ENCODE measurements around the gene ARHGAP18.

Gene ARHGAP18

DNA sequence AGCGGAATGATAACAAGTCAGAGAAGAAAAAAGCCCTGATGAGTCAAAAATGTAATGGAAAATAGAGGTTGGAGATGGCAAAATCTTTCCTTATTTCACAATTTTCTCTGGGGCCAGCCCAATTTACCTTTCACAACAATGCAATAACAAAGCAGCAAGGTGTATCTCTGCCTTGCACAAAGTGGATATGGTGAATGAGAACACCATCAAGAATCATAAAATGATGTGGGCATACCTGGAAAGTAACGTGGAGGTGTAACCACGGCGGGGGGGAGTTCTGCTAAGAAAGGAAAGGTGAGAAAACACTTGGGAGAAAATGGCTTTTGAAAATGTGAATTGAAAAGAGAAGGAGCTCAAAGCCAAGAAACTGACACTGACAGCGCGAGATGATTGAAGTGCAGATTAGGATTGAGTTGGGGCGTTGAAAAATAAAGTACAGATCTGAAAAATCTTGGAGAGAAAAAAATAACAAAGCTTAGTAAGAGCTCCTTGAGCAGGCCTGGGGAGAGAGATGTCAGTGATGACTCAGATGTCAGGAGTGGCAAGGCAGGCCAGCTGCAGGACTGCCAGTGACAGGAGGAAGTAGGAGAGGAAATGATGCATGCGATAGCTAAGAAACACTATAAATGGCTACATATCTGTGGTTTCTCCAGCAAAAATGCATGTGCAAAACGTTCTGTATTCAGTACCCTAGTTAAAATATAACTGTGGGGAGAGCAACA lies 26.2 kb downstream of the ARHGAP18 start:
- DNase-seq (ENCODE audit: low spot score) = peak; percentile 80
- TF ChIP-seq, protein P1, sequence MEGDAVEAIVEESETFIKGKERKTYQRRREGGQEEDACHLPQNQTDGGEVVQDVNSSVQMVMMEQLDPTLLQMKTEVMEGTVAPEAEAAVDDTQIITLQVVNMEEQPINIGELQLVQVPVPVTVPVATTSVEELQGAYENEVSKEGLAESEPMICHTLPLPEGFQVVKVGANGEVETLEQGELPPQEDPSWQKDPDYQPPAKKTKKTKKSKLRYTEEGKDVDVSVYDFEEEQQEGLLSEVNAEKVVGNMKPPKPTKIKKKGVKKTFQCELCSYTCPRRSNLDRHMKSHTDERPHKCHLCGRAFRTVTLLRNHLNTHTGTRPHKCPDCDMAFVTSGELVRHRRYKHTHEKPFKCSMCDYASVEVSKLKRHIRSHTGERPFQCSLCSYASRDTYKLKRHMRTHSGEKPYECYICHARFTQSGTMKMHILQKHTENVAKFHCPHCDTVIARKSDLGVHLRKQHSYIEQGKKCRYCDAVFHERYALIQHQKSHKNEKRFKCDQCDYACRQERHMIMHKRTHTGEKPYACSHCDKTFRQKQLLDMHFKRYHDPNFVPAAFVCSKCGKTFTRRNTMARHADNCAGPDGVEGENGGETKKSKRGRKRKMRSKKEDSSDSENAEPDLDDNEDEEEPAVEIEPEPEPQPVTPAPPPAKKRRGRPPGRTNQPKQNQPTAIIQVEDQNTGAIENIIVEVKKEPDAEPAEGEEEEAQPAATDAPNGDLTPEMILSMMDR (IDR thresholded peaks at IDR 0.05; ENCODE audit: extremely low read depth, insufficient read depth, missing control alignments) = no peak
- in situ Hi-C loops (cut with MboI; ENCODE audit: low pct_unique_long_range_greater_than_20kb, low sequenced_read_pairs, unreplicated experiment) = no loop called here

DNA sequence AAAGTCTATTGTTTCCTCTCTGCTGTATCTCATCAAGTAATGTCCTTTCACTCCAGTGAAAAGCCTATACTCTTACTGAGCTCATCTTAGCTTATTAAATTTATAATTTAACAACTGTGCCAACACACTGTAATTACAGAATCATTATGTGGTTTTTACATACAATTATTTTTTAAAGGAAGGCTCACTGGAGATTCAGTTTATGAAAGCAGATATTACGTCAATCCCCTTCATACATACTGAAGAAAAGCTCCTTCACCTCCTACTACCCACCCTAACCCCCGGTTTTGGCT lies 28.1 kb downstream of the ARHGAP18 start:
- no peak for DNase-seq (ENCODE audit: low spot score)
- TF ChIP-seq, protein P1 (IDR thresholded peaks at IDR 0.05; ENCODE audit: extremely low read depth, insufficient read depth, missing control alignments) = no peak
- in situ Hi-C loops (cut with MboI; ENCODE audit: low pct_unique_long_range_greater_than_20kb, low sequenced_read_pairs, unreplicated experiment) = no loop called here

DNA sequence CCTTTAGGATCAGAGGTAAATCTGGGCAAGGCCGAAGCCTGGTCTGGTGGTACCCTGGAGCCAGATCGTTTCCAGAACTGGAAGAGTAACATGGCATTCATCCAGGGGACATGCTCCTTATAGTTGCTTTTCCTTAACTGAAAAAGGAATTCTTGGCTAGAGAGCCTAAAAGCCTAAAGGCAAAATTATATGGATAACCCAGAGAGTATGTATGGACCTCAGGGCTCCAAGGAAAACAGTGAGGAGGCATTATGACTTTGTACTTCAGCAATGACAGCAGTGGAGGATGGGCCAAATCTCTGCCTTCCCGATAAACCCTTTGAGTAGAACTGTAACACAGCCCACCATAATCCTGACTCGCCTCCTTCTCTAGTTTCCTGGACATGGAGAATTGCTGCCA lies 29.3 kb downstream of the ARHGAP18 start:
- DNase-seq (ENCODE audit: low spot score) = no peak
- in situ Hi-C loops (cut with MboI; ENCODE audit: low pct_unique_long_range_greater_than_20kb, low sequenced_read_pairs, unreplicated experiment) = no loop called here
- TF ChIP-seq, protein P1 (IDR thresholded peaks at IDR 0.05; ENCODE audit: extremely low read depth, insufficient read depth, missing control alignments) = no peak

DNA sequence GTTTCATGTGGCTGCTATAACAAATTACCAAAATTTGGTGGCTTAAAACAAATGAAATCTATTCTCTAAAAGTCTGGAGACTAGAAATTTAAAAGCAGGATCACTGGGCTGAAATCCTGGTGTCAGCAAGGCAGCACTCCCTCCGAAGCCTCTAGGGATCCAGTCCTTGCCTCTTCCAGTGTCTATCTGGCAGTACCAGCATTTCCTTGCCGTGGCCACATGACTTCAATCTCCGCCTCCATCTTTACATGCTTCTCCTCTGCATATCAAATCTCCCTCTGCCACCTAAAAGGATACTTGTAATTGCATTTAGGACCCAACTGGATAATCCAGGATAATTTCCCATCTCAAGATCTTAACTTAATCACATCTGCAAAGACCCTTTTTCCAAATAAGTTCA lies 30.2 kb downstream of the ARHGAP18 start:
- in situ Hi-C loops (cut with MboI; ENCODE audit: low pct_unique_long_range_greater_than_20kb, low sequenced_read_pairs, unreplicated experiment) = no loop called here
- DNase-seq (ENCODE audit: low spot score) = no peak
- TF ChIP-seq, protein P1 (IDR thresholded peaks at IDR 0.05; ENCODE audit: extremely low read depth, insufficient read depth, missing control alignments) = no peak

DNA sequence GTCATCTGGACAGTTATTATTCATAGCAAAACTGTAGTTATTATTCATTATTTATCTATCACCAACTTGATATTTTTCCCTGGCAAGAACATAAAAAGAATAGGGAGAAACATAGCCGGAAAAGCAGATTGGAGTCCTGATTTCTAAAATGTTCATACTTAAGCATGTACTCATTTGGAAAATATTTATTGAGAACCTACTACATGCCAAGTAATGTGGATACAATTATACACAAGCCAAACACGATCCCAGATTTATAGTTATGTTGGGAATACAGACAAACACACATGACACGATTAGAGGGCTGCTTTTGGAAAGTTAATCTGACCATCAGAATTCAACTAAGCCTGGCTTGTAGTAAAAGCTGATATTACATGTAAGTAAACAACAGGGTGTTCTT lies 30.7 kb downstream of the ARHGAP18 start:
- no peak for DNase-seq (ENCODE audit: low spot score)

DNA sequence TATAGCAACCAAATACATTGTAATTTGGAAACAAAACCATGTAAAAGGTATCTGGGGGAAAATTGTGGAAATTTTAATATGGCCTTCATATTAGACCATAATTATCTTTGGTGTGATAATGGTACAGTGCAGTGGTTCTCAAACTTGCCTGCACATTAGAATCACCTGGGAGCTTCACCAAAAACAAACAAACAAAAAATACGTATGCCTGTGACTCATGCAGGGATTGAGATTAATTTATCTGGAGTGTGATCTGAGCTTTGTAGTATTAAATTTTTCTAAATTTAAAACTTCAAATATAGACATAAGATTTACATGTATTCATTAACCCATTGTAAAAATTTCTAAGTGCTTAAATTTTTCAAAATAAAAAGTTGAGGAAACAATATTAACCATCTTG lies 31.5 kb downstream of the ARHGAP18 start:
- TF ChIP-seq, protein P1 (IDR thresholded peaks at IDR 0.05; ENCODE audit: extremely low read depth, insufficient read depth, missing control alignments) = no peak
- in situ Hi-C loops (cut with MboI; ENCODE audit: low pct_unique_long_range_greater_than_20kb, low sequenced_read_pairs, unreplicated experiment) = no loop called here
- DNase-seq (ENCODE audit: low spot score) = no peak

More for the DNA sequence above, 30.7 kb downstream of the ARHGAP18 start:
- in situ Hi-C loops (cut with MboI; ENCODE audit: low pct_unique_long_range_greater_than_20kb, low sequenced_read_pairs, unreplicated experiment) = no loop called here
- TF ChIP-seq, protein P1 (IDR thresholded peaks at IDR 0.05; ENCODE audit: extremely low read depth, insufficient read depth, missing control alignments) = no peak
